HEK293T (cell line): ENCODE data around the gene CD247.

Experiments
- CTCF ChIA-PET: fragments of 350-600 bp; formaldehyde crosslinking; extraction: SDS; loops from one replicate; lab custom pipeline; 2021; ENCODE audit warnings: antibody characterized with exemption, inconsistent platforms; lab: Yijun Ruan, JAX
- POLR2A ChIA-PET: fragments of 350-600 bp; formaldehyde crosslinking; extraction: SDS; loops from one replicate; lab custom pipeline; 2020; ENCODE audit warnings: antibody characterized with exemption, inconsistent platforms; lab: Yijun Ruan, JAX
- DNase-seq: peaks from one replicate; pipeline ENCODE4 v3.0.0; 2012; ENCODE audit warnings: mixed read lengths; ENCODE audit errors: extremely low spot score
- ARNT ChIP-seq: fragments of 450-650 bp; IDR thresholded peaks from 2 replicates; pipeline ENCODE4 v1.6.1; 2017; ENCODE audit warnings: mild to moderate bottlenecking
- BHLHE40 ChIP-seq: fragments of 450-650 bp; IDR thresholded peaks from 2 replicates; pipeline ENCODE4 v1.6.1; 2016; ENCODE audit warnings: mild to moderate bottlenecking, moderate library complexity, borderline replicate concordance
- CTBP1 ChIP-seq: fragments of 450-650 bp; IDR thresholded peaks from 2 replicates; pipeline ENCODE4 v1.6.1; 2016; ENCODE audit warnings: borderline replicate concordance
- ELF4 ChIP-seq: fragments of 450-650 bp; IDR thresholded peaks from 2 replicates; pipeline ENCODE4 v1.6.1; 2017; ENCODE audit warnings: antibody characterized with exemption
- FOXA1 ChIP-seq: fragments of 450-650 bp; IDR thresholded peaks from 2 replicates; pipeline ENCODE4 v1.6.1; 2016; ENCODE audit warnings: mild to moderate bottlenecking
- FOXK2 ChIP-seq: fragments of 450-650 bp; IDR thresholded peaks from 2 replicates; pipeline ENCODE4 v1.6.1; 2016; ENCODE audit warnings: mild to moderate bottlenecking
- FOXM1 ChIP-seq: fragments of 450-650 bp; IDR thresholded peaks from 2 replicates; pipeline ENCODE4 v1.6.1; 2017; ENCODE audit warnings: mild to moderate bottlenecking, borderline replicate concordance
- HDGF ChIP-seq: fragments of 450-650 bp; IDR thresholded peaks from 2 replicates; pipeline ENCODE4 v1.6.1; 2017; ENCODE audit warnings: antibody characterized with exemption, borderline replicate concordance
- L3MBTL2 ChIP-seq: fragments of 450-650 bp; conservative IDR thresholded peaks from 2 replicates; pipeline ENCODE4 v1.6.1; 2016; ENCODE audit warnings: mild to moderate bottlenecking
- LEF1 ChIP-seq: fragments of 450-650 bp; IDR thresholded peaks from 2 replicates; pipeline ENCODE4 v1.6.1; 2017; ENCODE audit warnings: mild to moderate bottlenecking, borderline replicate concordance
- NFRKB ChIP-seq: fragments of 450-650 bp; IDR thresholded peaks from 2 replicates; pipeline ENCODE4 v1.6.1; 2016; ENCODE audit warnings: mild to moderate bottlenecking, moderate library complexity
- PKNOX1 ChIP-seq: fragments of 450-650 bp; IDR thresholded peaks from 2 replicates; pipeline ENCODE4 v1.6.1; 2016
- SP1 ChIP-seq: fragments of 450-650 bp; IDR thresholded peaks from 2 replicates; pipeline ENCODE4 v1.6.1; 2017
- SUZ12 ChIP-seq: fragments of 450-650 bp; IDR thresholded peaks from 2 replicates; pipeline ENCODE4 v1.6.1; 2016; ENCODE audit warnings: mild to moderate bottlenecking
- TARDBP ChIP-seq: fragments of 450-650 bp; IDR thresholded peaks from 2 replicates; pipeline ENCODE4 v1.6.1; 2016
- ZNF384 ChIP-seq: fragments of 450-650 bp; IDR thresholded peaks from 2 replicates; pipeline ENCODE4 v1.6.1; 2016

CD247 gene

GRCh38 chr1:167510881-167511280 lies 7.4 kb downstream of the CD247 start:
- POLR2A ChIA-PET = interaction anchor here (1.7 kb wide), 1 partner anchor 43 kb away, joined by 4 read pairs; the partner anchor contains the start of gene CREG1
- CTCF ChIA-PET = interaction anchor here (0.7 kb wide), 1 partner anchor 17 kb away, joined by 3 read pairs; no protein-coding TSS in a partner anchor
- TF ChIP-seq FOXA1 (no peak), FOXM1 (no peak), SUZ12 (no peak)
- DNase-seq = no peak

- DNase-seq = no peak
- CTCF ChIA-PET = interaction anchor here (0.7 kb wide), 1 partner anchor 16 kb away, joined by 3 read pairs; no protein-coding TSS in a partner anchor
- POLR2A ChIA-PET = interaction anchor here (1.7 kb wide), 1 partner anchor 44 kb away, joined by 4 read pairs; the partner anchor contains the start of gene CREG1
- TF ChIP-seq ZNF384 (no peak), CTBP1 (no peak), BHLHE40 (no peak), ELF4 (no peak), FOXA1 (no peak)
Measured at GRCh38 chr1:167510244-167510643, 8.1 kb downstream of the CD247 start.

- POLR2A ChIA-PET = no interaction called here
- CTCF ChIA-PET = no interaction called here
- DNase-seq = no peak
- no peak for TF ChIP-seq TARDBP
Measured at GRCh38 chr1:167509587-167509986, 8.7 kb downstream of the CD247 start.

- TF ChIP-seq BHLHE40 (no peak), HDGF (no peak), PKNOX1 (no peak), ELF4 (no peak), FOXA1 (no peak), FOXK2 (no peak), TARDBP (no peak), NFRKB (no peak), ARNT (no peak), SP1 (no peak), FOXM1 (no peak), LEF1 (no peak), SUZ12 (no peak)
- ChIA-PET POLR2A (no interaction called here), CTCF (no interaction called here)
- no peak for DNase-seq
Measured at GRCh38 chr1:167507719-167508118, 10.6 kb downstream of the CD247 start.

- ChIA-PET CTCF (no interaction called here), POLR2A (no interaction called here)
- DNase-seq = no peak
- TF ChIP-seq PKNOX1 (no peak), FOXK2 (no peak), NFRKB (no peak), ARNT (no peak), FOXM1 (no peak)
Measured at GRCh38 chr1:167504467-167504827, 13.9 kb downstream of the CD247 start.

- TF ChIP-seq FOXA1 = no peak
- TF ChIP-seq HDGF = no peak
- TF ChIP-seq BHLHE40 = no peak
- TF ChIP-seq ZNF384 = no peak
- no peak for TF ChIP-seq ARNT
- no peak for TF ChIP-seq NFRKB
- TF ChIP-seq SUZ12 = no peak
- no peak for TF ChIP-seq FOXK2
- no peak for TF ChIP-seq L3MBTL2
- TF ChIP-seq FOXM1 = no peak
- TF ChIP-seq ELF4 = no peak
- TF ChIP-seq PKNOX1 = no peak
- no peak for TF ChIP-seq CTBP1
- TF ChIP-seq SP1 = no peak
- no peak for TF ChIP-seq TARDBP
- TF ChIP-seq LEF1 = no peak
- CTCF ChIA-PET = no interaction called here
- DNase-seq = no peak
- POLR2A ChIA-PET = no interaction called here
Measured at GRCh38 chr1:167503626-167504466, 14.5 kb downstream of the CD247 start.
